ENCODE results near the gene VPS26B. TPM values are rescaled to one million over a fixed set of nuclear protein-coding genes. Genes with fewer than 3 reads are reported as not detected.

VPS26B gene
- total and polyA plus RNA-seq, 2 experiments from 2014 or later = 43.9 to 56.5 TPM

GRCh38 chr11:134207538-134208239 lies 16.8 kb upstream of the VPS26B start:
- H3K27me3 ChIP-seq = no peaks in the 10 kb centered on the region
- peak; percentile 68 for TF ChIP-seq CTCF (IDR thresholded peaks at IDR 0.05; ENCODE audit: low read depth, low read length)
- no peak overlapping the region for H3K27ac ChIP-seq
- peak; percentile 40 to 42 for DNase-seq (ENCODE audit: low read depth in 1 of 2, low spot score in 1 of 2)
- no peak overlapping the region for H3K4me3 ChIP-seq
- no peaks in the 10 kb centered on the region for H3K9me3 ChIP-seq (ENCODE audit: low read depth)
- peaks cover 64% of the 10 kb centered on the region for H3K36me3 ChIP-seq
- H3K4me1 ChIP-seq (ENCODE audit: low read depth) = no peaks in the 10 kb centered on the region

GRCh38 chr11:134215836-134216235 lies 8.6 kb upstream of the VPS26B start:
- H3K36me3 ChIP-seq = peaks cover 14% of the 10 kb centered on the region
- no peak for DNase-seq (ENCODE audit: low read depth in 1 of 2, low spot score in 1 of 2)
- H3K4me1 ChIP-seq (ENCODE audit: low read depth) = no peaks in the 10 kb centered on the region
- H3K27me3 ChIP-seq = no peaks in the 10 kb centered on the region
- no peaks in the 10 kb centered on the region for H3K9me3 ChIP-seq (ENCODE audit: low read depth)
- no peak for TF ChIP-seq CTCF (IDR thresholded peaks at IDR 0.05; ENCODE audit: low read depth, low read length)
- no peak overlapping the region for H3K4me3 ChIP-seq
- no peak overlapping the region for H3K27ac ChIP-seq

GRCh38 chr11:134216816-134217215 lies 7.7 kb upstream of the VPS26B start:
- Histone ChIP-seq H3K9me3 (ENCODE audit: low read depth) (no peaks in the 10 kb centered on the region), H3K27me3 (no peaks in the 10 kb centered on the region), H3K27ac (no peak overlapping the region), H3K4me1 (ENCODE audit: low read depth) (no peaks in the 10 kb centered on the region), H3K36me3 (peaks cover 14% of the 10 kb centered on the region), H3K4me3 (no peak overlapping the region)
- no peak for TF ChIP-seq CTCF (IDR thresholded peaks at IDR 0.05; ENCODE audit: low read depth, low read length)
- no peak for DNase-seq (ENCODE audit: low read depth in 1 of 2, low spot score in 1 of 2)

GRCh38 chr11:134223121-134223520 lies 1.4 kb upstream of the VPS26B start:
- H3K27ac ChIP-seq = peak overlapping the region; percentile 60
- no peak for TF ChIP-seq CTCF (IDR thresholded peaks at IDR 0.05; ENCODE audit: low read depth, low read length)
- H3K4me3 ChIP-seq = peak overlapping the region; percentile 98
- no peaks in the 10 kb centered on the region for H3K4me1 ChIP-seq (ENCODE audit: low read depth)
- H3K27me3 ChIP-seq = no peaks in the 10 kb centered on the region
- DNase-seq (ENCODE audit: low read depth in 1 of 2, low spot score in 1 of 2) = no peak
- H3K36me3 ChIP-seq = peaks cover 10% of the 10 kb centered on the region
- no peaks in the 10 kb centered on the region for H3K9me3 ChIP-seq (ENCODE audit: low read depth)

GRCh38 chr11:134224710-134225664 lies 516 bp downstream of the VPS26B start:
- peak; percentile 61 to 77 for DNase-seq (ENCODE audit: low read depth in 1 of 2, low spot score in 1 of 2)
- no peaks in the 10 kb centered on the region for H3K4me1 ChIP-seq (ENCODE audit: low read depth)

More at GRCh38 chr11:134224710-134225664, 516 bp downstream of the VPS26B start:
- peaks cover 4% of the 10 kb centered on the region for H3K36me3 ChIP-seq
- peak overlapping the region; percentile 98 for H3K4me3 ChIP-seq
- H3K27me3 ChIP-seq = no peaks in the 10 kb centered on the region
- peak overlapping the region; percentile 67 for H3K27ac ChIP-seq
- no peak for TF ChIP-seq CTCF (IDR thresholded peaks at IDR 0.05; ENCODE audit: low read depth, low read length)
- no peaks in the 10 kb centered on the region for H3K9me3 ChIP-seq (ENCODE audit: low read depth)

Measured in cardiac muscle cell (in vitro differentiated cells and primary cell).